ENCODE results near the gene ZNF219. TPM values are rescaled to one million over a fixed set of nuclear protein-coding genes. Genes with fewer than 3 reads are reported as not detected.

ZNF219 gene
- total RNA-seq, 2 experiments from 2014 or later = 2.8 to 3.1 TPM

Other genes with a start within 250 kb of the ZNF219 start
- not detected for gene RNASE3, start 207.3 kb downstream of the ZNF219 start, total RNA-seq
- gene RNASE2, start 143.2 kb downstream of the ZNF219 start, total RNA-seq = not detected
- 100 to 1,000 TPM in 1 of 2 experiments, 10 to 100 TPM in 1; 97.5 to 103 TPM for gene METTL17, start 108.7 kb downstream of the ZNF219 start, total RNA-seq
- not detected for gene SLC39A2, start 99.4 kb downstream of the ZNF219 start, total RNA-seq
- gene NDRG2, start 73.6 kb downstream of the ZNF219 start, total RNA-seq = 1 to 10 TPM; 6.2 to 7.6 TPM
- not detected for gene TPPP2, start 68.4 kb downstream of the ZNF219 start, total RNA-seq
- not detected for gene RNASE13, start 63.8 kb downstream of the ZNF219 start, total RNA-seq
- not detected for gene RNASE7, start 56.3 kb downstream of the ZNF219 start, total RNA-seq
- not detected for gene RNASE8, start 40.8 kb downstream of the ZNF219 start, total RNA-seq
- under 1 TPM; 0.53 to 0.83 TPM for gene ARHGEF40, start 28.4 kb downstream of the ZNF219 start, total RNA-seq
- gene TMEM253, start 2.4 kb upstream of the ZNF219 start, total RNA-seq = not detected
- not detected for gene OR5AU1, start 57.4 kb upstream of the ZNF219 start, total RNA-seq
- 100 to 1,000 TPM; 768 to 782 TPM for gene HNRNPC, start 170.8 kb upstream of the ZNF219 start, total RNA-seq
- not detected for gene RPGRIP1, start 181.4 kb upstream of the ZNF219 start, total RNA-seq

Measured in activated CD8-positive, alpha-beta T cell treated with anti-CD3 and anti-CD28 coated beads, Interleukin-2, amount 10 ng/mL, durations not matched to agents 7 days and 5 days (primary cell).